ENCODE results near the gene PILRA.
"Not testable (repeated sequence)": the region's sequence is repeated elsewhere in the genome, so short reads cannot be mapped to it uniquely, and the experiment has no call there.

The PILRA gene

DNA sequence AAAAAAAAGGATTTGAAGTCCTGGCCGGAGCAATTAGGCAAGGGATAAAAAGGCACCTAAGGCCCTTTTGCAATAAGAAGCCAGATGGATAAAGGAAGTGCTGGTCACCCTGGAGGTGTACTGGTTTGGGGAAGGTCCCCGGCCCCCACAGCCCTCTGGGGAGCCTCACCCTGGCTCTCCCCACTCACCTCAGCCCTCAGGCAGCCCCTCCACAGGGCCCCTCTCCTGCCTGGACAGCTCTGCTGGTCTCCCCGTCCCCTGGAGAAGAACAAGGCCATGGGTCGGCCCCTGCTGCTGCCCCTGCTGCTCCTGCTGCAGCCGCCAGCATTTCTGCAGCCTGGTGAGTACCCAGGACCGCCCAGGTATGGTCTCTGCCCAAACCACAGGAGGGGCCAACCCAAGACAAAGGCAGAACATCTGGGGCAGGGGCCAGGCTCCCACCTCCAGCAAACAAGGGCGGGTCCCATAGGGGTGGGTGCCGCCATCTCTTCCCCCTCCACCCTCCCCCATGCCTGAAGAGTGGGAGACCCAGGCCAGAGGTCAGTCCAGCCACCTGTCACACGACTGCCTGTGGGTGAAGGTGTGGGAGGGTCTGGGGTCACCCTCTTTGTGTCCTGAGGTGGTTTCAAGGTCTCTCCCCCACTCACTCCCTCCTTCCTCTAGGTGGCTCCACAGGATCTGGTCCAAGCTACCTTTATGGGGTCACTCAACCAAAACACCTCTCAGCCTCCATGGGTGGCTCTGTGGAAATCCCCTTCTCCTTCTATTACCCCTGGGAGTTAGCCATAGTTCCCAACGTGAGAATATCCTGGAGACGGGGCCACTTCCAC is 15.0 kb upstream of the PILRA start, which contains the start of gene PILRB:
Gene PILRB (plus strand): TSS at position 91 of the 830 bp plus-strand sequence. CDS start 186 bp downstream, at position 277.
- DNase-seq: no peak

DNA sequence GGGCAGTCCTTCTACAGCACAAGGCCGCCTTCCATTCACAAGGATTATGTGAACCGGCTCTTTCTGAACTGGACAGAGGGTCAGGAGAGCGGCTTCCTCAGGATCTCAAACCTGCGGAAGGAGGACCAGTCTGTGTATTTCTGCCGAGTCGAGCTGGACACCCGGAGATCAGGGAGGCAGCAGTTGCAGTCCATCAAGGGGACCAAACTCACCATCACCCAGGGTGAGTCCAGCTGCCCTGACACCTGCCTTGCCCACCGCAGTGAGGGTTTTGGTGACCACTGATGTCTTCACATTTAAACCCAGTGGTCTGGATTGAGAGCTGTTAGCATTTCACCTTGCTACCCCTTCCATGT is 14.5 kb upstream of the PILRA start:
- no peak for DNase-seq

DNA sequence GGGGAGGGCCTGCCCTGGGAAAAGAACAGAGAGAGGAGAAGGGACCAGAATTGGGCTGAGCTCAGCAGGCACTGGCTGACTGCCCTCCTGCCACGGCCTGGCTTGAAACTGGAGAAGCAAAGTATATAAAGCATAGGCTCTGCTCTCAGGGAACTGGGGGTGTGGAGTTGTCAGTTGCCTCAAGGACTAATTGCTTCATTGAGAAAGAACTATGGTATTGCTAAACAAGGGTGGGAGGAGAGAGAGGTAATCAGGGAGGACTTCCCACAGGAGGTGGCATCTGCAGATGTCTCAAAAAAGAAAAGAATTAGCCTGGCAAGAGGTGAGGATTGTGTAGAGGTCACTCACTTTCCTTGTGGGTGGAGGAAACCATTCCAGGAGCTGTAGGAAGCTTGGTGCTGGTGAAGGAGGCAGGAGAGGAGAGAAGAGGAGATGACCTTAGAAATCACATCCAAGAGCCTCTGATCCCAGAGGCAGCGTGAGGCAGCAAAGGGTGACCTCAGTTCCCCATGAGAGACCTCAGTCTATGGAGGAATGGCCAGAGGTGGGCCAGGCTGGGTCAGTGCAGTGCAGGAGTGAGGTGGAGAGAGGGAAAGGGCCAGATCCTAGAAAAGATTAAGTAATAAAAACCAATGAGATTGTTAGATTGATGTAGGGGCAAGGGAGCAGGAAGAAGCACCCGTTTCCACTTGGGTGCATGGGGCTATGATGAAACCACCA is 13.0 kb upstream of the PILRA start:
- DNase-seq: no peak

DNA sequence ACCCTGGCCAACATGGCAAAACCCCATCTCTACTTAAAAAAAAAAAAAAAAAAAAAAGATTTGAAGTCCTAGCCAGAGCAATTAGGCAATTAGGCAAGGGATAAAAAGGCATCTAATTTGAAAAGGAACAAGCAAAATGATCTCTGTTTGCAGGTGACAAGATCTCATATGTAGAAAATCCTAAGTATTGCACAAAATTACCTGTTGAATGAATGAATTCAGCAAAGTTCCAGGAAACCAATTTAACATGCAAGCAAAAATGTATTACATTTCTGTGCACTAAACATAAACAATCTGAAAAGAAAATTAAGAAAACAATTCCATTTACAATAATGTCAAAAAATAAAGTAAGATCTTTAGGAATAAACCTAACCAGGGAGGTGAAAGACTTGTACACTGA is 10.2 kb upstream of the PILRA start:
- no peak for DNase-seq

DNA sequence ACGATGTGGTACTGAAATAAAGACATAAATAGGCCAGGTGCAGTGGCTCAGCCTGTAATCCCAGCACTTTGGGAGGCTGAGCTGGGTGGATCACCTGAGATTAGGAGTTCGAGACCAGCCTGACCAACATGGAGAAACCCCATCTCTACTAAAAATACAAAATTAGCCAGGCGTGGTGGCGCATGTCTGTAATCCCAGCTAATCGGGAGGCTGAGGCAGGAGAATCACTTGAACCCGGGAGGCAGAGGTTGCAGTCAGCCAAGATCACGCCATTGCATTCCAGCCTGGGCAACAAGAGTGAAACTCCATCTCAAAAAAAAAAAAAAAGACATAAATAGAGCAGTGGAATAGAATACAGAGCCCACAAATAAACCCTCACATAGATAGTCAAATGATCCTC is 9.5 kb upstream of the PILRA start:
- DNase-seq: not testable (repeated sequence)

DNA sequence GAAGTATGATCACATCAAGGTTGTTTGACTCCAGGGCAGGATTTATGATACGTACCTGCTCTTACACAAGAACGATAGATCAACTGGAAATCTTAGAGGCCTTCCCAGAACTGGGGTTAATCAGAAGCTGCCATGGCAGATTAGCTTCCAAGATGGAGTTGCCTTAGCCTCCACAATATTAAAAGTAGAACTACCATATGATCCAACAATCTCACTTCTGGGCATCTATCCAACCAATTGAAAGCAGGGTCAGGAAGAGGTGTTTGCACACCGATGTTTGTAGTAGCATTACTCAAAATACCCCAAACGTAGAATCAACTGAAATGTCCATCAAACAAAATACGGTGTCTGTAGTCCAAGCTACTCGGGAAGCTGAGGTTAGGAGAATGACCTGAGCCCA is 8.8 kb upstream of the PILRA start:
- DNase-seq: no peak

DNA sequence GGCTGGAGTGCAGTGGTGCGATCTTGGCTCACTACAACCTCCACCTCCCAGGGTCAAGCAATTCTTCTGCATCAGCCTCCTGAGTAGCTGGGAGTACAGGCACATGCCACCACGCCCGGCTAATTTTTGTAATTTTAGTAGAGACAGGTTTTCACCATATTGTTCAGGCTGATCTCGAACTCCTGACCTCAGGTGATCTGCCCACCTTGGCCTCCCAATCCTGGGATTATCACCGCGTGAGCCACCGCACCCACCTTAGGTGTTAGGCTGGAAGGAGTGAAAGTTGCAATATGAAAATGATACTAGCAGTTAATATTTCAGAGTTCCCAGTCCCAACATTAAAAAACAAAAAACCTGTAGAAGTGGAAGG is 7.3 kb upstream of the PILRA start:
- DNase-seq: not testable (repeated sequence)

DNA sequence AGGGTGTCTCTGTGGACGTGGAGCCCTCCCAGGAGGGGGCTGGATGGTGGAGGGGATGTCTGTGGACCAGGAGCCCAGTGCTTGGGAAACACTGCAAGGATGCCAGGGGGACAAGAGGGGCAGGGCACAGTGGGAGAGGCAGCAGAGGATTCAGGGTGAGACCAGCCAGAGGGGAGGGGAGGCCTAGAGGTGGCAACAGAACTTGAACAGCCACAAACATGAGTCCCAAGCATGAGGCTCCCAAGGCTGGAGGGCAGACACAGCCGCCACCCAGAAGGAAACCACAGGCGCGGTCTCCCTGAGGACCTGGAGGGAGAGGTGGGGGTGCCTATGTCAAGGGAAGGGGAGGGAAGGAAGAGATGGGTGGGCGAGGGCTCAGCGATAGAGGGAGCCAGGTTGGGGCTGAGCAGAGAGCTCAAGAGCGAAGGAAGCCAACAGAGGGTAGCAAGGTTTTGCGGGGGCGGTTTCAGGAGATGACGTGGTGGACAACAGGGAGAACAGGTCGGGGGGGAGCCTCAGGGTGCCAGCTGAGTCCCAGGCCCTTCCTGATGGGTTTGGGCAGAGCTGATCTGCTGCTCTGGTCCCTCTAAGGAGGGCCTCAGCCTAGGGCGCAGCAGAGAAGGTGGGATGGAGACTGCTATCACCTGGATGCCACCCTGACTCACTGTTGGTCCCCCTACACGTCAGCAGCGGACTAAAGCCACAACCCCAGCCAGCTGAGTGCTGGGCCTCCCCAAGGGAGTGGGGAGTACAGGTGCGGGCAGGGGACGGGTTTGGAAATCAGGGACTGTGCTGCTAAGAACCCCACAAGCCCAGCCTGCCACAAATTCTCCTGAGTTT is 6.7 kb upstream of the PILRA start:
- DNase-seq: no peak

DNA sequence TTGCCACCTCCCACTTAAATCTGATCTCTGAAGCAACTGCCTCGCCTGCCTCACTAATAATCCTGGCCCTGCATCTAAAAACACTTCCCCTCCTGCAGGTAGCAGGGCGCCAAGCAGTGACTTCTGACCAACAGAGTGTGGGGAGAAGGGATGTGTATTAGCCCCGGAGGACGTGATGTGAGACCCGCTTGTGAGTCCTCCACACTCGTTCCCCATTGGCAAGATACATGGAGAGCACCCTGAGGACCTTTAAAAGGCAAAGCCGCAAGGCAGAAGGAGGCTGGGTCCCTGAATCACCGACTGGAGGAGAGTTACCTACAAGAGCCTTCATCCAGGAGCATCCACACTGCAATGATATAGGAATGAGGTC is 6.1 kb upstream of the PILRA start:
- no peak for DNase-seq

DNA sequence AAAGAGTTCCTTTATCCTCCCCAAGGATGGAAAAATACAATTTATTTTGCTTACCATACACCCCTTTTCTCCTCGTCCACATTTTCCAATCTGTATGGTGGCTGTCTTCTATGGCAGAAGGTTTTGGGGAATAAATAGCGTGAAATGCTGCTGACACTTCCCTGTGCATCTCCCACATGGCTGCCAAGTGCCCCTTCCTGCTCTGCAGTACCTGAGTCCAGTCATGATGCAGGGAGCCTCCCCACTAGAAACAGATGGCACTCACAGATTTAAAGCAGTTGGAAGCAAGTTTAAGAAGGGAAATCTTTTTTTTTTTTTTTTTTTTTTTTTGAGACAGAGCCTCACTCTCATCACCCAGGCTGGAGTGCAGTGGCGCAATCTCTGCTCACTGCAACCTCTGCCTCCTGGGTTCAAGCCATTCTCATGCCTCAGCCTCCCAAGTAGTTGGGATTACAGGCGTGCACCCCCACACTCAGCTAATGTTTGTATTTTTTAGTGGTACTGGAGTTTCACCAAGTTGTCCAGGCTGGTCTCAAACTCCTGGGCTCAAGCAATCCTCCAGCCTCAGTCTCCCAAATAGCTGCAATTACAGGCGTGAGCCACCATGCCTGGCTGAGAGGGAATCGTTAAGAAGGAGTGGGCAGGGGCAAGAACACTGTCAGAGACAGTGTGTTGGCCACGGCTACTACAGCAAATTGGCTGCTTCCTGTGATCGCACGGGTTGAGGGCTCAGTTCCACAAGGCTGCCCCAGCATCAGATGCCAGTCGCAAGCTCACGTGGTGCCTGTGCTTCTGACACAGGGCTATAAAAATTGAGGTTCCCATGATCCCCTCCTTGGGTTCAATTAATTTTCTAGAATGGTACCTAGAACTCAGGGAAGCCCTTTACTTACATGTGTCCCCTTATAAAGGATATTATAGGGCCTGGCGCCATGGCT is 5.3 kb upstream of the PILRA start:
- no peak for DNase-seq

DNA sequence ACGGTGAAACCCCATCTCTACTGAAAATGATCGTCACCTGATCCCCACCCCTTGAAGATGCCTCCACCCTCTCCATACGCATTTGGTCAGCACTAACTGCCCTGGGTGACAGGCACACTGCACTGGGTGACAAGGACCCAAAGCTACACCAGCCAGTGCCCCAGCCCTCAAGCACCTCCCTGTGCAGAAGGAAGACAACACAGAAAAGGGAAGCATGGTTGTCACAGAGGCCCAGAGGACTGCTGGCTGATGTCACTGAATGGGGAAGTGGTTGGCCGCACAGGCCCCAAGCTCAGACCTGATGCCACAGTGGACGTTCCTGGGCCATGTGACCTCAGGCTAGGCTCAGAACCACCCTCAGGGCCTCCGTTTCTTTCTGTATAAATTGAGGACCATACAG is 4.2 kb upstream of the PILRA start:
- DNase-seq: peak; percentile 73

DNA sequence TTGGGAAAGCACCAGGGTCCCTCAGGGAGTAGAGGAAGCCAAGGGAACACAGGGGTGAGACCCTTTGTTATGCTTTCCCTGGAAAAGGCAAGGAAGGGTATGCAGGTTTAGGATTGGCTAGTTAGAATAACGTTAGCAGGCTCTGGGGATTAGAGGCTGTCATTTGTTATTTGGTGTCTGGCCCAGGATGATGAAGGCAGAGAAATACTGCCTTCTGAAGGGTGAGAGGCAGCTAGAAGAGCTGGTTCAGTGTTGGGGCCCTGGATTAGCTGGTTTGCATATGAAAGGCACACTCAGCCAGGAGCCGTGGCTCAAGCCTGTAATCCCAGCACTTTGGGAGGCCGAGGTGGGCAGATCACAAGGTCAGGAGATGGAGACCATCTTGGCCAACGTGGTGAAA is 3.0 kb upstream of the PILRA start:
- no peak for DNase-seq

DNA sequence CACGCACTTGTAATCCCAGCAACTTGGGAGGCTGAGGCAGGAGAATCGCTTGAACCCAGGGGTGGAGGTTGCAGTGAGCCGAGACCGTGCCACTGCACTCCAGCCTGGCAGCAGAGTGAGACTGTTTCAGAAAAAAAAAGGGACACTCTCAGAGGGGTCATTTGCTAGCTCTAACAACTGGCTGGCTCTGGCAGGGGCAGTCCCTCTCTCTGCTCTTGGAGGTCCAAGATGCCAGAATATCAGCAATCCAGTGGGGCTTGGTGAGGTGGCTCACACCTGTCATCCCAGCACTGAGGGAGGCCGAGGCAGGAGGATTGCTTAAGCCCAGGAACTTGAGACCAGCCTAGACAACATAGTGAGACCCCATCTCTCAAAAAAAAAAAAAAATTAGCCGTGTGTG is 2.5 kb upstream of the PILRA start:
- DNase-seq: no peak

DNA sequence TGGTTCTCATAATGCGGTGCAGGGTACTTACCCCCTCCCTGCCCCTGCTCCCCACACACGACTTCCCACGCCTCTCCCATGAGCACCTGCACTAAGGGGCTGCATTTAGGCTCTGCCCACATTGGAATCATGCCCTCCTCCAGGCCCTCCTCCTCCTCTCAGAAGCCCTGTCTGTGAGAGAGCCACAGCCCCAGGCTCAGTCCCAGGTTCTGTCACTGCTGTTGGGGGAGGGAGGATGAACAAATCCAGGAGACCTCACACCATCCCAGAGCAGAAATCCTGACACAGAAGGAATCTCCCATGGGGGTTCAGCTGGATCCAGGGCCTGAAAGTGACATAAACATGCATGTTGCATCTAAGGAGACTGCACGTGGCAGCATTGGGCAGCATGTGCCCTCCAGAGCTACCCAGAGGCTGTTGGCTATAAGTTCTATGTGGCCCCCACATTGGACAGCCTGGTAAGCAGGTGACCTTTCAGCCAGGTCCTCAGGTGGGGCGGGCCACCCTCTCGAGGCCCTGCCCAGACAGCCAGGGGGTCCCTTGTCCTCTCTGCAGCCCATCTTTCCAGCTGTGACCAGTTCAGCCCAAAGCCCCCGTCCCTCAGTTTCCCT is 1.6 kb upstream of the PILRA start:
- DNase-seq: peak; percentile 20

DNA sequence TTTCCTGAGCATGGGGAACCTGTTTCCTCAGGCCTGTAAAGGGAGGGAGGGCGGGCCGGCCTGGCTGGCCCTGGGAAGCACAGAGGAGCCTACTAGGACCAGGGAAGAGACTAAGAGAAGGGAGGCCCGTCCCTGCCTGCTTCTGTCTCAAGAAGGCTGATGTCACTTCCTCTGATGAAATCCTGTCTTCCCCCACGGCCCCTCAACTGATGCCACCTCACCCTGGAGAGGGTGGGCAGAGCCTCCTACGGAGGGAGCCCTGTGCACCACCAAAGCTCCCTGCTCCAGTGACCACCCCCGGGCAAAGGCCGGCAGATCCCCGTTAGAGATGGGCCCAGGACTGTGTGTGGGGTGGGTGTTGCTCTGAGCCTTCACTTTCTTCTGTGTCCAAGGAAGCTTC is 1.0 kb upstream of the PILRA start:
- DNase-seq: peak; percentile 46

DNA sequence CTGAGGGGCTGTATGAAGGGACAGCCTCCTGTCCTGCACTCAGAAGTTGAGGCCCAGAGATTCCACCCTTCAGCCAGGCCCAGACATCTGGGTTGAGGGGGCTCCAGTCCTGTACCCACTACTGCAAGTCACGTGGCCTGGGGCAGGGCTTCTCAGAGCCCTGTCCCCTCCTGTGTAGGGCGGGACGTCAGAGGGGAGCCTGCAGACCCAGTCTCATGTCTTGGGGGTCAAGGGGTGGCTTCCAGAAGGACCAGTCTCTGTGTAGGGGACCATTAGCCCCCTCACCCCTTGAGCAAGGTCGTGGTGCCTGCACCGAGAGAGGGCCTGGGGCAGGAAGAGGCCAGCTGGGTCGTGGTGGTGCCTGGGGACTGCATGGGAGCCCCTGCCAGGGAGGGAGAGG is 593 bp upstream of the PILRA start:
- no peak for DNase-seq

DNA sequence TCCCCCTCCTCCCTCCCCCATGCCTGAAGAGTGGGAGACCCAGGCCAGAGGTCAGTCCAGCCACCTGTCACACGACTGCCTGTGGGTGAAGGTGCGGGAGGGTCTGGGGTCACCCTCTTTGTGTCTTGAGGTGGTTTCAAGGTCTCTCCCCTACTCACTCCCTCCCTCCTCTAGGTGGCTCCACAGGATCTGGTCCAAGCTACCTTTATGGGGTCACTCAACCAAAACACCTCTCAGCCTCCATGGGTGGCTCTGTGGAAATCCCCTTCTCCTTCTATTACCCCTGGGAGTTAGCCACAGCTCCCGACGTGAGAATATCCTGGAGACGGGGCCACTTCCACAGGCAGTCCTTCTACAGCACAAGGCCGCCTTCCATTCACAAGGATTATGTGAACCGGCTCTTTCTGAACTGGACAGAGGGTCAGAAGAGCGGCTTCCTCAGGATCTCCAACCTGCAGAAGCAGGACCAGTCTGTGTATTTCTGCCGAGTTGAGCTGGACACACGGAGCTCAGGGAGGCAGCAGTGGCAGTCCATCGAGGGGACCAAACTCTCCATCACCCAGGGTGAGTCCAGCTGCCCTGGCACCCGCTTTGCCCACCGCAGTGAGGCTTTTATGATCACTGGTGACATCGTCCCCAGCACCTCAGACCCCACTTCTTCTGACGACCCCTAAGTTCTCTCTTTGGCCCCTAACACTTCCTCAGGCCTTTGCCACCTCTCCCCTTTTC is 747 bp downstream of the PILRA start:
- peak; percentile 17 for DNase-seq

DNA sequence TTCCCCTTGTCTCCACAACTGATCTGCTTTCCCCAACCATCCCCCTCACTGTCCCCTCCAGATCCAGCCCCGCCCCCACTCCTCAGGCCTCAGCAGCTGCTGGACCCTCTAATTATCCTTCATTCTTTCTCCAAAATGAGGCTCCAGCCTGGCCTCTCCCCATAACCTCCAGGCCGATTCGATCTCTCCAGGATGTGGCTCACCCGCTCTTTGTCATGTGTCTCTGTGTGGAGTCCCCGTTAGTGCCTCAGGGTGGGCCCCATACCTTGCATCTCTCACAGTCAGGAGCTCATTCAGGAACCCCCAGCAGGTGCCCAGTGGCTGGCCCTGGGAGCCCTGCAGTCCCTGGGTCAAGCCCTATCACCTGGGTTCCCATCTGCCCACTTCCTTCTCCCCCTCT is 1.3 kb downstream of the PILRA start:
- peak; percentile 16 for DNase-seq

DNA sequence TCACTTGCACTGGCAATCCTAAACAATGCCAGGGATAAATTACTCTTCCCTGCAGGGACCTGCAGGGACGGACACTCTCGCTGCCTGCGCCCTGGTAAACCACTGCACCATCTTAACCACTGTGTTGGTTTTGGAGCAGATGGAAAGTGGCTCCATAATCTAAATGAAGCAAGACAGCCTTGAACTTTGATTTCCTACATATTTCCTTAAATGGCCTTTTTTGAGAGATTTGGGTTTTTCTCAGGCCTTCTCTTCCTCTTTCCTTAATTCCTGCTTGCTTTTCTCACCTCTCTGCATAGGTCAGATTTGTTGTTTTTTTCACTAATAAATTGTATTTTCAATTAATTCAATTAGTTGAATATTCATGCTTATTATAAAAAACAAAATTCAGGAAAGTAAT is 2.8 kb downstream of the PILRA start:
- DNase-seq: no peak

DNA sequence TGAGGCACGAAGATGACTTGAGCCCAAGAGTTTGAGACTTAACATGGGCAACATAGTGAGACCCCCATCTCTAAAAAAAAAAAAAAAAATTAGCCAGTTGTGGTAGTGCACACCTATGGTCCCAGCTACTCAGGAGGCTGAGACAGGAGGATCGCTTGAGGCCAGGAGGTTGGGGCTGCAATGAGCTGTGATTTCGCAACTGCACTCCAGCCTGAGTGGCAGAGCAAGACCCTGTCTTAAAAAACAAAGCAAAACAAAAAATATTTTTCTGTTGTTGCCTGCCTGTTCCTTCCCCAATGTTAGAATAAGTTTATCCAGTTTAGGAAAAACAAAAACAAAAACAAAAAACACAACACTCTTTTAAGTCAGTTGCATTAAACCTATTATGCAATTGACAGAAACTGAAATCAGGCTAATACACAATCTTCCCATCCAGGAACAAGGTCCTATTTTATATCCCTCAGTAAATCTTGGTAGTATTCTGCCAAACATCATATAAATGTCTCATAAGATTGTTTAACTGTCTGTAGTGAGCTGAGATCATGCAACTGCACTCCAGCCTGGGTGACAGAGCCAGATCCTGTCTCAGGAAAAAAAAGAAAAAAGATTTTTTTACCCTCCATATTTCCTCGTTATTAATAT is 4.9 kb downstream of the PILRA start:
- no peak for DNase-seq

DNA sequence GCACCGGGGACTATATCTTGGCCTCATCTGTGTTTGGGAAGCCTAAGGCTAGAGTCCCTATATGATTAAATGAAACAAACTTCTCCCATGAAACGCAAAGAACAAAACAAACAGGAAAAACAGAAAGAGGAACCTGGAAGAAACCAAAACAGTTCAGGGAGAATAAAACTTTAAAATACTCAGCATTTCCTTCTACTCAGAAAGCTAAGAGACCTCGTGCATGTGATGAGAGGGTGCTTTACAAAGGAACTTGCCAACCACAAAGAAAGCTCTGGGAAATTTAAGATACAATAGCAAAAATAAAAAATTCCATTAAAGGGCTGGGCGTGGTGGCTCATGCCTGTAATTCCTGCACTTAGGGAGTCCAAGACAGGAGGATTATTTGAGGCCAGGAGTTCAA is 6.9 kb downstream of the PILRA start:
- no peak for DNase-seq

All from femur (tissue), 1 donor.